ENCODE measurements around the gene CGREF1. TPM values are rescaled to one million over a fixed set of nuclear protein-coding genes. Genes with fewer than 3 reads are reported as not detected.

The CGREF1 gene
- total RNA-seq, 2 experiments from 2014 or later: 3.7 to 4.3 TPM

GRCh38 chr2:27133905-27134780, 15.2 kb upstream of the CGREF1 start, which contains the start of gene PREB:
Gene PREB, minus strand, starts transcription at chr2:27134636. Its CDS starts 215 bp downstream, at chr2:27134421.
- intact Hi-C loops (cut with micrococcal nuclease): no loop called here
- CTCF ChIA-PET: interaction anchor here (0.8 to 3.3 kb wide), 20 partner anchors 8 to 169 kb away, joined by 3 to 14 read pairs (median 4); partner anchors contain the start of genes ABHD1 and TCF23
- peak; percentile 99 for ATAC-seq
- Mint-ChIP-seq H3K4me1 (ENCODE audit: low read depth) (peaks cover 16% of the 10 kb centered on the region), H3K4me3 (peak within 1 kb of the TSS; percentile 88), H3K27ac (peak within 1 kb of the TSS; percentile 95), H3K36me3 (ENCODE audit: low read depth) (peaks cover 29% of the 10 kb centered on the region), H3K27me3 (no peaks in the 10 kb centered on the region), H3K9me3 (no peaks in the 10 kb centered on the region)
- no peak for TF ChIP-seq CTCF (IDR thresholded peaks at IDR 0.05)
- DNase-seq: peak; percentile 98
- POLR2A ChIA-PET: interaction anchor here (0.6 to 4.2 kb wide), 10 partner anchors 11 to 145 kb away, joined by 3 to 28 read pairs (median 3); partner anchors contain the start of genes ABHD1, AGBL5 and TCF23

GRCh38 chr2:27133195-27133875, 14.4 kb upstream of the CGREF1 start:
- Mint-ChIP-seq H3K36me3 (ENCODE audit: low read depth) (peaks cover 31% of the 10 kb centered on the region), H3K4me3 (peak overlapping the region; percentile 88), H3K27me3 (no peaks in the 10 kb centered on the region), H3K9me3 (no peaks in the 10 kb centered on the region), H3K4me1 (ENCODE audit: low read depth) (peaks cover 16% of the 10 kb centered on the region), H3K27ac (peak overlapping the region; percentile 82)
- TF ChIP-seq CTCF (IDR thresholded peaks at IDR 0.05): no peak
- CTCF ChIA-PET: interaction anchor here (0.8 to 3.3 kb wide), 20 partner anchors 9 to 170 kb away, joined by 3 to 14 read pairs (median 4); partner anchors contain the start of gene ABHD1
- intact Hi-C loops (cut with micrococcal nuclease): no loop called here
- ATAC-seq (peak; percentile 14), DNase-seq (peak; percentile 48)
- POLR2A ChIA-PET: interaction anchor here (0.7 to 4.2 kb wide), 9 partner anchors 10 to 100 kb away, joined by 3 to 28 read pairs (median 3); partner anchors contain the start of genes ABHD1 and AGBL5

- ChIA-PET POLR2A (interaction anchor here (0.6 to 4.2 kb wide), 4 partner anchors 8 to 191 kb away, joined by 3 to 28 read pairs (median 8); partner anchors contain the start of genes ABHD1 and AGBL5), CTCF (interaction anchor here (0.9 to 3.3 kb wide), 4 partner anchors 7 to 148 kb away, joined by 3 to 14 read pairs (median 6); partner anchors contain the start of gene ABHD1)
- intact Hi-C loops (cut with micrococcal nuclease): no loop called here
- Mint-ChIP-seq H3K27me3 (no peaks in the 10 kb centered on the region), H3K4me1 (ENCODE audit: low read depth) (peaks cover 16% of the 10 kb centered on the region), H3K36me3 (ENCODE audit: low read depth) (peaks cover 31% of the 10 kb centered on the region), H3K9me3 (no peaks in the 10 kb centered on the region), H3K4me3 (no peak overlapping the region), H3K27ac (no peak overlapping the region)
- no peak for DNase-seq
- ATAC-seq: no peak
- no peak for TF ChIP-seq CTCF (IDR thresholded peaks at IDR 0.05)
These were observed 12.5 kb upstream of the CGREF1 start for GRCh38 chr2:27131429-27131828.

- DNase-seq (no peak), ATAC-seq (no peak)
- ChIA-PET CTCF (no interaction called here), POLR2A (no interaction called here)
- peak overlapping the region; percentile 48 for H3K27ac Mint-ChIP-seq
- peaks cover 16% of the 10 kb centered on the region for H3K4me1 Mint-ChIP-seq (ENCODE audit: low read depth)
- no peaks in the 10 kb centered on the region for H3K9me3 Mint-ChIP-seq
- intact Hi-C loops (cut with micrococcal nuclease): no loop called here
- no peak overlapping the region for H3K4me3 Mint-ChIP-seq
- H3K36me3 Mint-ChIP-seq (ENCODE audit: low read depth): peaks cover 31% of the 10 kb centered on the region
- no peak for TF ChIP-seq CTCF (IDR thresholded peaks at IDR 0.05)
- no peaks in the 10 kb centered on the region for H3K27me3 Mint-ChIP-seq
These were observed 11.5 kb upstream of the CGREF1 start for GRCh38 chr2:27130396-27130795.

Measured in activated CD8-positive, alpha-beta T cell treated with anti-CD3 and anti-CD28 coated beads for 36 hours (primary cell).